Right renal pelvis (tissue), 4 donors: Measurements from ENCODE around the gene ZNF141. TPM values are rescaled to one million over a fixed set of nuclear protein-coding genes. Genes with fewer than 3 reads are reported as not detected.
"Not testable (repeated sequence)": the region's sequence is repeated elsewhere in the genome, so short reads cannot be mapped to it uniquely, and the experiment has no call there.

Experiments used
- DNase-seq, 4 donors: peaks; one replicate each; pipeline ENCODE4 v3.0.0-alpha.2; 2013; ENCODE audit warnings: low read depth in 4 of 4, low spot score in 3 of 4, missing footprints in 1 of 4
- polyA plus RNA-seq, 4 donors: library from polyadenylated mRNA; unstranded; fragments of 120-200 nt; gene quantifications; one replicate each; pipeline ENCODE4 v1.2.1, GENCODE V29; 2013; ENCODE audit not compliant: insufficient read length in 4 of 4

ZNF141 gene
- polyA plus RNA-seq, 4 donors, result 23.7 to 35.1 (median 28.7) TPM

- no peak for DNase-seq
These were observed 46.8 kb downstream of the ZNF141 start for GRCh38 chr4:384311-385010.

- DNase-seq, result no peak
These were observed 48.5 kb downstream of the ZNF141 start for GRCh38 chr4:385934-386707.

- DNase-seq, result no peak
These were observed 49.1 kb downstream of the ZNF141 start for GRCh38 chr4:386708-387105.

GRCh38 chr4:404006-404405 lies 66.4 kb downstream of the ZNF141 start:
- no peak for DNase-seq

- DNase-seq, result not testable (repeated sequence)
These were observed 70.7 kb downstream of the ZNF141 start for GRCh38 chr4:408321-408720.

- no peak for DNase-seq
These were observed 85.0 kb downstream of the ZNF141 start for GRCh38 chr4:422587-422986.

Other genes with a start within 250 kb of the ZNF141 start
- gene ZNF718, start 213.3 kb upstream of the ZNF141 start, polyA plus RNA-seq, result 10 to 100 TPM in 2 of 4 donors, 1 to 10 TPM in 2; 7.4 to 16.1 (median 12.0) TPM
- gene ZNF732, start 32.3 kb upstream of the ZNF141 start, polyA plus RNA-seq, result 1 to 10 TPM; 2.0 to 2.7 (median 2.3) TPM
- 10 to 100 TPM; 33.3 to 45.6 (median 42.8) TPM for gene ZNF721, start 161.3 kb downstream of the ZNF141 start, polyA plus RNA-seq
- 10 to 100 TPM; 54.7 to 69.4 (median 58.3) TPM for gene PIGG, start 161.4 kb downstream of the ZNF141 start, polyA plus RNA-seq
- under 1 TPM in 1 of 4 donors, not detected in 3; 0.05 TPM for gene TMEM271, start 238.5 kb downstream of the ZNF141 start, polyA plus RNA-seq